CD4-positive, alpha-beta T cell treated with Interleukin-12 subunit alpha and Interleukin-12 subunit beta, for 1 hour (primary cell): ENCODE results near the gene VAC14.

Source experiments
- DNase-seq: peaks from one replicate; pipeline ENCODE4 v3.0.0-alpha.2; 2020

Gene VAC14

DNA sequence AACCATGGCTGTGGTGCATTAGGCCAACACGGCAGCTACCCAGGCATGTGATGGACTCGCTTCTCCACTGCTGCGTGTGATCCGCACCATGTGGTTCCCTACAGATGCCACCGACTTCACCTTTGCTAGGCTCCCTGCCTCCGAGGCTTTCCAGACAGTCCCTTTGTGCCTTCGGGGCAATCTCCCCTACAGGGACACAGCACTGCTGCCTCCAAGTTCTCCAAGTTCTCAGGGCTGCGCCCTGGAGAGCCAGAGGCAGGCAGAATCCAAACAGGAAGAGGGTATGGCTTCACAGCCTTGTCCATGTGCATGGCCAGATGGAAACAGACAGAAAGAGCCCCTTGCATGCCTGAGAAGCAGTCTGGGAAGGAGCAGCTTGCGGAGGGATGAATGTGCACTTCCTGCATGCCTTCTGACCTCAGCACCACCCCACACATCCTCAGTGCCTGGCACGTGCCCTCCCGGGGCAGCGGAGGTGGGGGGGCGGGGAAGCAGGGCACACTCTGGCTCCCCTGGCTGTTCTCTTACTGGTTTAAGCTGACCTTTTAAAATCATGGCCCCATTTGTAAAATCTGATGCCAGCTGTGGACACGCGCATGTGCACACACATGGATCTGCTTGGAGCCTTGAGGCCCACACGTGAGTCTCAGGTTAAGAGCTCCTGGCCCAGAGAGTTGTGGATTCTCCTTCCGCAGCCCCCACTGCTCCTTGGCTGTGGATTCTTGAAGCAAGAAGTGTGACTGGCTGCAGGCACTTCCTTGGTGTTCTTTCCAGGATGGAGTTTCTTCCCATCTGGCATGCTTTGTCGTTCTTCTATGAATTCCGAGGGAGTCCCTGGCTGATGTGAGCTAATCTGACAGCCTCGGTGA lies 59.8 kb downstream of the VAC14 start:
- DNase-seq = no peak

DNA sequence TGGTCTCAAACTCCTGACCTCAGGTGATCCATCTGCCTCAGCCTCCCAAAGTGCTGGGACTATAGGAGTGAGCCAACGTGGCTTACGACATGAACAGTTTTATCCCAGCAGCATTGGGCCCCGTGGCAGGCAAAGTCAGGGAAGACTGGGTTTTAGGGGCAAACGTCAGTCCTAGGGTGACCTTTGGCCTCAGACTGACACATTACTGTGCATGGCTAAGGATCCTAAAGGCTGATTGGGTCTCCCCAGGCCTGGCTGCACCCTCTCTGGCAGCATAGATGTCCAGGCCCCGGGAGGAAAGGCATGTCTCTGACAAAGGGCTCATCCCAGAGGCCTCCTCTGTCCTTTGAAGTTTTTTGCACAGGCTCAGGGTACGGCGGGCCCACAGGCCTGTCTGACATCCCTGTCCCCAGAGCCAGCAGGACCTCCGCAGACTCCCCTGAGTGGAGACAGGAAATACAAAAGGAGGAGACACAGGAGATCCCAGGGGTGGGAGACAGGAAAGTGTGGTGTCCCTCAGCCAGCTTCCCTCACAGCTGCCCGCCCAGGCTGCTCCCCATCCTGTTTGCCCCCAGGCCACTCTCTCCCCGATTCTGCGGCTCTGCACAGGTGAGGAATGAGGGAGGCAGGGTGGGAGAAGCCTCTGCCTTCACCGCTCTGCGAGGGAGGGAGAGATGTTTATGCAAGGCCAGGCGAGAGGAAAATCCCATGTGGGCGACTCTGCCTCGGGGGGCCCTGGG lies 60.6 kb downstream of the VAC14 start:
- DNase-seq = no peak

- no peak for DNase-seq
Measured at GRCh38 chr16:70739389-70739788, 61.6 kb downstream of the VAC14 start.

DNA sequence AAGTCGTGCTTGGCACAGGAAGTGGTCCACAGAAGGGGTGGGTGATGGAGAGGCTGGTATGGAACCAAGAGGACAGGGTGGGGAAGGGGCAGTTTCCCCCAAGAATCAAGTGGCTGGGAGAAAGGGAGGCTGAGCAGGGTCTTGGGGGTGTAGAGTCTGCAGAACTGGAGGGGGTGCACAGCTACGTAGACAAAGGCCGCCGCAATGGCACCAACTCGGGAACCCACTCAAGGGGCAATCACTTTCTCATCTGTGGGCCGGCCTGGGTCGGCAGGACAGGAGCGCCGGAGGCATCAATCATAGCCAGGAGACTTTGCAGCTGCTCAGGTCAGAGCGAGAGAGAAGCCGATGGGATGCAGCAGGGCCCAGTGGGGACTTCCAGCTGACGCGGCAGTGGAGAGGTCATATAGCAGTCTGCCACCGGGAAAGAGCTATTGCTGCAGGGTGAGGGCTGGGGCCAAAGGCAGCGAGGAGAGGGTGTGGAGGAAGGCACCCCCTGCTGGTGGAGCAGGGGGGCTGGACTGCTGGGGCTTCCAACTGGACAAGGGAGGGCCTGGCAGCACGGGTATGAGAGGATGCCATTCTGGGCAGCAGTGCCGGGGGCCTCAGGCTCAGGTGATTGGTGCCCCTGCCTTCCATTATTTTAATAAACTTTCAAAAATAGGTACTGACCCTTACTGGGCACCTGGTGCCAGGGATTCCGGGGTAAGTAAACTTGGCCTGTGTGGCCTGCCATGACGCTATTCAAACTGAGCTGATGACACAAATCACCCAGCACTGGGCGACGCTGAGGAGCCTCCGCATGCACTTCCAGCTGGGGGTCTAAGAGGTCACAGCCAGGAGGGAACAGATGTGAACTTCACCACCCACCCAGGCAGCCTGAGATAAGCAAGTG lies 62.6 kb downstream of the VAC14 start:
- peak; percentile 16 for DNase-seq

DNA sequence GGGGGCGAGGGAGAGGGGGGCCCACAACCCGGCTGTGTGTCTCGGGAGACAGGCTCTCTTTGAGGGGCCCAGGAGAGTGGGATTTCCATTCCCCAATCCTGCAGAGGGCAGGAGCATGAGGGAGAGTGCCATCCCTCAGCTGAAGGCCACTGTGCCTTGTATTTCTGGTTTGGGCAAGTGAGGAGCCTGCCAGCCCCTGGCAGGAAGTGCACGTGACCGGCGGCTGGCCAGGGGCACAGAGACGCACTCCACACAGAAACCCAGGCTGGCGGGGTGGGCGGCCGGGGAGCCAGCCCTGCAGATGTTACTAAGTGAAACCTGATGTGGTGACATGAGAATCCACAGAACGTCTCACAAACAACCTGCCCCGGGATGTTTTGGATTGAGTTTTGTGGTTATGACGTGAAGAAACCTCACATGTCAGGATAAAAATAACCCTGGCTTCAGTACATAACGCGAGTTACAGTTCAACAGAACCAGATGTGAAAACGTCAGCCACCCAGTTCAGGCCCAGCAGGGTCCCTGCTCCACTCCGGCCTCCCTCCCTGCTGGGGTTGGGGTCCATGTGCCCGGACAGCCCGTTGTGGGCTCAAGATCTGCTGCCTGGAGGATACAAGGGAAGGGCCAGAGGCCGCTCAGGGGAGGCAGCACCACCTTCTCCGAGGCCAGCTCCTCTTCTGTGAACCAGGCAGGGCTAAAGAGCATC lies 63.4 kb downstream of the VAC14 start:
- DNase-seq = peak; percentile 71

DNA sequence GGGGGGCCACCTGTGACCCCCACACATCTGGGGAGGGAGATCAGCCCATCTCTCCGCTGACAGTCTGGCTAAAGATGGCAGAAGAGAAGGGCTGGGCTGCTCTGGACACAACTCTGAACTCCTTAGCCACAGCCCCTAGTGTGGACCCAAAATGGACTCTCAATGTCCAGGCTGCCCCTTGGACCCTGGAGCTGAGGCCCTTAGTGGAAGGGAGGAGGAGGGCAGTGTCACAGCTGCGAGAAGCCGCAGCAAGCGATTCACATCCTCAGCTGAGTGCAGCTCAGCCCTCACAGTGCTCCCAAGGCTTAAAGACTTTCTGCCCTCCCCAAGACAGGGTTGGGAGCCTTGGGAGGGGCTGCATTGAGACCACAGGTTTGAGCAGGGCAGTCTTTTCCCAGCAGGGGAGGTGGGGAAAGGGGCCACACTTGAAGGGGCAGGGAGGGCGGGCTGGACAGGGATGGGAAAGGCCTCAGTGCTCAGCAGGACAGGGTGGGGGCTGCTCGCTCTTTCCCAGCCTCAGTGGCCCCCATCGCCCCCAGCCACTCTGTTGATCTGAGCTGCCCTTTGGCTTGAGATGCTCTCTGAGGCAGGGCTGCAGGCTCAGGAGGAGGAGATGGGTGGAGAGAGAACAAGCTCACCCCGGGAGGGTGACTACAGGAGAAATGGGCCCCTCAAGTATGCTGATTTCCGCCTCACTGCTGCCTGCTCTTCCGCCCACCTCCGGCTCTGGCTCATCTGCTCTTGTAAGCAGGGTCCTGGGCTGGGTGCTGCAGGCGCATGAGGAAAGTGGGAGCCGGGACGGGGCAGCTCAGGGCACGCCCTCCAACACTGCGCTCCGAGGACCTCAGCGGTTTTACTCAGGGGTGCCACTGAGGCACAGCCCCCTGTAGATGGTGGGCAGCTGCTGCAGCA lies 64.2 kb downstream of the VAC14 start:
- no peak for DNase-seq

GRCh38 chr16:70735141-70735979 lies 65.6 kb downstream of the VAC14 start:
- no peak for DNase-seq

- DNase-seq = no peak
Measured at GRCh38 chr16:70734522-70735095, 66.3 kb downstream of the VAC14 start.

DNA sequence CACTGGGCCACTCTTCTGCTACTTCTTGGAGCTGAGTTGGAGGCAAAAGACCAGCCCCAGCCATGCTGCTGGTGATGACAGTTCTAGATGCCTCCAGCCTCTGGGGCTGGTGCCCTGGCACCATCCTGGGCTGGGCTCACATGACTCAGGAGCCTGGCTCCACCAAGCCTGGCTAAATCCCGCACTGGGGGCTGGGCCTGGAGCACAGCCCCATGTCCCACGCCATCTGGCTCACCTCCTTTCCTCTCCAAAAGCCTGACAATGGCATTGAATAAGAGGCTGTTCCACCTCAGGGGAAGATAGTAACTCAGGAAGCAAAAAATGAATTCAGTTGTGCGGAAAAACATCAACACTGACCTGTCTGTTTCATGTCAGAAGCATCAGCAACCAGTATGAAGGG lies 70.0 kb downstream of the VAC14 start:
- DNase-seq = no peak

- DNase-seq = no peak
Measured at GRCh38 chr16:70730031-70730430, 70.9 kb downstream of the VAC14 start.

DNA sequence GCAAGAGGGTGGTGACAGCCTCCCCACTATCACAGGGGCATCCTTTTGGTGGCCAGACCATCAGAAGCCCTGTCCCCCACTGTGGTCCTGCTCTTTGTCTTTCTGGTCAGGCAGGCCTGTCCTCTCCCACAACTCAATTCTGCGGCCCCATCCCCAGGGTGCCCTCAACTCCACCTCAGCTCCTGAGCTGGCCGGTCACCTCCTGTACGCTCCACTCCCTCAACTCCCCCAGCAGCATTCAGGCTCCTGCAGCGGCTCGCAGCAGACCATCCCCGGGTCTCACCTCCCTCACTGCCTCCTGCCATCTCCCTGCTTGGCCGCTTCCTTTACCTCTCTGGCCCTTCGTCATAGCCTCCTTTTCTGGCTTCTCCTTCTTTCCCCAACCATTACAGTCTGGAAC lies 71.7 kb downstream of the VAC14 start:
- no peak for DNase-seq

DNA sequence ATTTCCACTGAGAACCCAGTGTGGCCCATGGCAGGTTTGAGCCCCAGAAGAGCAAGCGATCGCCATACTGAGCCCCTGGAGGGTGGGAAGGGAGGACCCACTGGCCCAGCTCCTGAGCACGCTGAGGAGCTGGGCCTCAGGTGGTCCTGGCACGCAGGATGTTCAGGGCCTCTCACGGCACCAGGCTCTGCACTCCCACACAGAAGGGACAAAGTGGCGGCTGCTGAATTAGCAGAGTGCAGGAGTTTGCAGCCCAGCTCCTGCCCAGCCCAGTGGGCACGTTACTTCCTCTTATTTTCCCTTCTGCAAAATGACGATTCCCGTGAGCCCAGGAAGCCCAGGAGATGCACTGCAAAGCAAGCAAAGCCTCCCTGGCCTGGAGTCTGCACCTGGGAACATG lies 72.8 kb downstream of the VAC14 start:
- DNase-seq = no peak

GRCh38 chr16:70726892-70727361 lies 74.0 kb downstream of the VAC14 start:
- no peak for DNase-seq

- DNase-seq = no peak
Measured at GRCh38 chr16:70725912-70726828, 74.8 kb downstream of the VAC14 start.

DNA sequence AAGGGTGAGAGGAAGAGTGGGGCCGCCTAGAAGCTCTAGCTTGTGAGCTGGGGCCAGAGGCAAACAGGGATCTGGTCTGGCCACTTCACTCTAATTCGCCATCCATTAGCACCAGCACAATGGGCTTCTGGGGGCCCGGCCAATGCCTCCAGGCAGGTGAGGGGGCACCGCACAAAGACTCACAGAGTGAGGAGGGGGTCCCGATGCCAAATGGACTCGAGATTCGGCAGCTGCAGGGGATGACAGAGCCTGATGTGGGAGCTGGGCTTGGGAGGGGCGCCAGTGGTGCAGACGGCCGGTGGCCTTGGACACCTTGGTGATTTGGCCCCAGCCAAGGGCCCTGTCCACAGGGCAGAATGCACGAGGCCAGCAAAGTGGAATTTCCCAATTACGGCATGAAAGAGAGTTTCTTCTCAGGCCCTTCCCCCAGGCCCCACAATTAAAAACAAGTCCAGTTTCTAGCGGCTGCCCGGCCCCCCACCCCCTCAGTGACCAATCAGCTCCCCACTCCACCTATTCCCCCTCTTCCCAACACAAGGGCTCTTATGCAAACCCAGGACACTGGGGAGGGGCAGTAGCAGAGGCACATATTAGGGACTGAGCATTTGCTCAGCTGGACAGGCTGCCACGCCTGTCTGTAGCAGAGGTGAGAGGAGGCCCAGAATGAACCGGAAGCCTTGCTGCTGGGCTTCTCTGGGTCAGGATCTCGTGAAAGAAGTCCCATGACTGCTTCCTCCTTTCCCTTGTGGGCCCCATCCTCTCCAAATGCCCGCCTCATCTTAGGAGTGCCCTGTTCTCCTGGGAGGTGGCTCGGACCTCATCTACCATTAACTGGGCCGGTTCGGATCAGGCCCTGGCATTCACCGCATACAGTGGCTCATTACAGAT lies 75.7 kb downstream of the VAC14 start:
- no peak for DNase-seq

DNA sequence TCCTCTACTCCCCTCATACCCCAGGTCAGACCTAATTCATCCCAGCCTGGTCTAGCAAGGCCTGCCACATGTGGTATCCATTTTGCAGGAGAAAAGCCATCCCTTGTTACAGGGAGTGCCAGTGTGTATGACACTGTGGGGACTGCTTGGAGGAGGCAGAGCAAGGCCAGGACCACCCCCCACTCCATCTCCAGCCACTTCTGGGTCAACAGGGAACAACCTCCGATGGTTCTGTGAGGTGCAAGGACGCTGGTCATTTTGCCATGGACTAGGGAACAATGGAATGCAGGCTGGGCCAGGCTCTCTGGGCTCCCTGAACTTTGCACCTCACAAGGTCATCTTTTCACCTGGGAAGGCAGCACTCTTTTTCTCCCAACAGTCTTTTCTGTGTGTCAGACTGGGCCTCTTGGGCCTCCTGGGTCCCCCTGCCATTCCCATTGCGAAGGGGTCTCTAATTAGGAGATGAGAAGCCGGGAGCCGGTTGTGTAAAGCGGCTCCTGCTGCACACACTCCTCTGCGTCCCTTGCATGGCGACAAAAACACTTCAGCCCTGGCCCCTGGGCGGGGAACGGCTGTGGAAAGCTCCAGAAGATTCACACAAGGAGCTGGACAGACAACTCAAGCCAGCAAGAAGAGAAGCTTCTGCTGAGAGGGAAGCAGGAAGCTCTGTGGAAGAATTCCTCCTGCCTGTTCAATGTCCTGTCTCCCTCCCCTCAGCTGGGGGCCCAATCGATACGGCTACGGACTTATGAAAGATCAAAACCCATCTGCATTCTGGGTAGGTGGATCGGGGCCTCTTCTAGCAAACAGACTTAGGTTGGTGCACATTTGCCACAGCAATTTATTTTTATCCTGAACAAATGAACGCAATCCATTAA lies 76.6 kb downstream of the VAC14 start:
- DNase-seq = no peak

GRCh38 chr16:70723740-70724145 lies 77.2 kb downstream of the VAC14 start:
- DNase-seq = no peak
